IPS DF 6.9 (cell line): ENCODE measurements around the gene SRMS.
A peak's percentile ranks its signal among the peaks of the same experiment; 100 is the strongest.

Experiments
- DNase-seq: peaks from one replicate; pipeline ENCODE4 v3.0.0-alpha.2; 2013; ENCODE audit warnings: low read depth, low spot score
- H3K27ac ChIP-seq: one replicate; pipeline ENCODE4 v1.5.1; 2013; ENCODE audit warnings: low read length, control low read depth
- H3K27me3 ChIP-seq: 2 replicates; pipeline ENCODE4 v1.6.1; 2013; ENCODE audit warnings: mild to moderate bottlenecking, low read length; ENCODE audit not compliant: control insufficient read depth, insufficient read depth
- H3K36me3 ChIP-seq: 2 replicates; pipeline ENCODE4 v1.6.1; 2013; ENCODE audit warnings: low read length; ENCODE audit not compliant: control insufficient read depth, insufficient read depth
- H3K4me1 ChIP-seq: 2 replicates; pipeline ENCODE4 v1.6.1; 2013; ENCODE audit warnings: low read length; ENCODE audit not compliant: control insufficient read depth, insufficient read depth
- H3K4me3 ChIP-seq: 2 replicates; pipeline ENCODE4 v1.5.1; 2013; ENCODE audit warnings: mild to moderate bottlenecking, low read length
- H3K9me3 ChIP-seq: 2 replicates; pipeline ENCODE4 v1.6.1; 2013; ENCODE audit warnings: low read length, inconsistent platforms; ENCODE audit not compliant: control insufficient read depth, insufficient read depth
- WGBS: extraction: QIAGEN DNeasy Blood & Tissue Kit; methylation state at CpG from one replicate; pipeline ENCODE4 v1.1.7; 2013; ENCODE audit warnings: mixed read lengths, missing lambda C conversion rate; ENCODE audit not compliant: insufficient read length, insufficient coverage; 5-methylcytosine and 5-hydroxymethylcytosine counted together

The SRMS gene

DNA sequence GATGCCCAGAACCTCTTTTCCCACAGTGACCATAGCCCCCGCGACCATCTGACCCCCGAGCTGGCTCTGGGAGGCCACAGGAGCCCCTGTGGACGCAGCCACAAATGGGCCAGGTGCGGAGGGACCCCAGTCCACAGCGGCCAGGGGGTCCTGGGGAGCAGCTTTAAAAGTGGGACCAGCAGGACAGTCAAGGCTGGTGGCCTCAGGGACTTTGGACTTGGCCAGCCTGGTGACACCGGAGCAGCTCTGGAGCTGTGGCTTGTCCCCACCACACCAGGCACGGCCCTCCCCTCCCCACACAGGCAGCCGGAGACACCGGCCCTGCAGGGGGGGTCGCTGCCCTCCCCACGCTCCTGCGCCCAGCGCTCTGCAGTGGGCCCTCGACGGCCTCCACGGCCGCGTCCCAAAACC is 9.9 kb upstream of the SRMS start:
- Histone ChIP-seq H3K36me3 (peaks cover 4% of the 10 kb centered on the region; the same call in 1 of the 2 replicates), H3K4me3 (no peak overlapping the region), H3K27ac (no peak overlapping the region), H3K9me3 (no peaks in the 10 kb centered on the region), H3K4me1 (peaks cover 7% of the 10 kb centered on the region), H3K27me3 (no peaks in the 10 kb centered on the region)
- WGBS = no CpG with 5 or more reads among the region's 19 CpGs
- no peak for DNase-seq

DNA sequence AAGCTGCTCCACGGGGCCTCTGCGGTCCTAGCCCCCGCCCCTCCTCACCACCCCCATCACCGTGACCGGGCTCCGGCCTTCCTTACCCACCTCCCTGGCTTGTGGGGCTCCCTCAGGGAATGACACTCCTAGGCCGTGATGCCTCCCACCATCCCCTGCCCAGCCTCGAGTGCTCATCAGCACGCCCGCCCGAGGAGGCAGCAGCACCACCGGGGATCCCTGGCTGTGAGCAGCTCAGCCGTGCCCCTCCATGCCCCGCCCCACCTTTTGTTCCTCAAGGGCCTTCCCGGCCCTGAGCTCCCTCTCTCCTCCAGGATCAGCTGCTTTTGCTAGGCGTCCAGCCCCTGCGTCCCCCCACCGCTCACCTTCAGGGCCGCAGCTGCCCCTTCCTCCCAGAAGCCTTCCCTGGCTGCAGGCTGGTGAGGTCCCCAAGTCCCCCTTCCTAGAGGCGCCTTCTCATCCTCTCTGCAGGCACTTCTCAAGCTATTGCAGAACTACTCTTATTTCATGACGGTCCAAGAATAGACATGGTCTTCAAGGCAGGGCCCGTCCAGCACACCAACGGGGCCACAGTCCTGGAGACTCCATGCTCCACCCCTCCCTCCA is 9.4 kb upstream of the SRMS start:
- peaks cover 3% of the 10 kb centered on the region; the same call in 1 of the 2 replicates for H3K36me3 ChIP-seq
- H3K9me3 ChIP-seq = no peaks in the 10 kb centered on the region
- no peaks in the 10 kb centered on the region for H3K27me3 ChIP-seq
- WGBS = no CpG with 5 or more reads among the region's 23 CpGs
- H3K27ac ChIP-seq = no peak overlapping the region
- no peak for DNase-seq
- H3K4me3 ChIP-seq = no peak overlapping the region
- peaks cover 8% of the 10 kb centered on the region for H3K4me1 ChIP-seq

DNA sequence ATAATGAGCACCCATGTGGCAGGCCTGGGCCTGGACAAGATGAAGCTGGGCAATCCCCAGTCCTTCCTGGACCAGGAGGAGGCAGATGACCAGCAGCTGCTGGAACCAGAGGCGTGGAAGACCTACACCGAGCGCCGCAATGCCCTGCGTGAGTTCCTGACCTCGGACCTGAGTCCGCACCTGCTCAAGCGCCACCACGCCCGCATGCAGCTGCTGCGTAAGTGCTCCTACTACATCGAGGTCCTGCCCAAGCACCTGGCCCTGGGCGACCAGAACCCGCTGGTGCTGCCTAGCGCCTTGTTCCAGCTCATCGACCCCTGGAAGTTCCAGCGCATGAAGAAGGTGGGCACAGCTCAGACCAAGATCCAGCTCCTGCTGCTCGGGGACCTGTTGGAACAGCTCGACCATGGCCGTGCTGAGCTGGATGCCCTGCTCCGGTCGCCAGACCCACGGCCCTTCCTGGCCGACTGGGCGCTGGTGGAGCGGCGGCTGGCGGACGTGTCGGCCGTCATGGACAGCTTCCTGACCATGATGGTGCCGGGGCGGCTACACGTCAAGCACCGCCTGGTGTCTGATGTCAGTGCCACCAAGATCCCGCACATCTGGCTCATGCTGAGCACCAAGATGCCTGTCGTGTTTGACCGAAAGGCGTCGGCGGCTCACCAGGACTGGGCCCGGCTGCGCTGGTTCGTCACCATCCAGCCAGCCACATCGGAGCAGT is 8.3 kb upstream of the SRMS start:
- peaks cover 3% of the 10 kb centered on the region; the same call in 1 of the 2 replicates for H3K36me3 ChIP-seq
- peaks cover 9% of the 10 kb centered on the region for H3K4me1 ChIP-seq
- H3K9me3 ChIP-seq = no peaks in the 10 kb centered on the region
- no peak for DNase-seq
- no peaks in the 10 kb centered on the region for H3K27me3 ChIP-seq
- no peak overlapping the region for H3K4me3 ChIP-seq
- no CpG with 5 or more reads among the region's 45 CpGs for WGBS
- no peak overlapping the region for H3K27ac ChIP-seq

DNA sequence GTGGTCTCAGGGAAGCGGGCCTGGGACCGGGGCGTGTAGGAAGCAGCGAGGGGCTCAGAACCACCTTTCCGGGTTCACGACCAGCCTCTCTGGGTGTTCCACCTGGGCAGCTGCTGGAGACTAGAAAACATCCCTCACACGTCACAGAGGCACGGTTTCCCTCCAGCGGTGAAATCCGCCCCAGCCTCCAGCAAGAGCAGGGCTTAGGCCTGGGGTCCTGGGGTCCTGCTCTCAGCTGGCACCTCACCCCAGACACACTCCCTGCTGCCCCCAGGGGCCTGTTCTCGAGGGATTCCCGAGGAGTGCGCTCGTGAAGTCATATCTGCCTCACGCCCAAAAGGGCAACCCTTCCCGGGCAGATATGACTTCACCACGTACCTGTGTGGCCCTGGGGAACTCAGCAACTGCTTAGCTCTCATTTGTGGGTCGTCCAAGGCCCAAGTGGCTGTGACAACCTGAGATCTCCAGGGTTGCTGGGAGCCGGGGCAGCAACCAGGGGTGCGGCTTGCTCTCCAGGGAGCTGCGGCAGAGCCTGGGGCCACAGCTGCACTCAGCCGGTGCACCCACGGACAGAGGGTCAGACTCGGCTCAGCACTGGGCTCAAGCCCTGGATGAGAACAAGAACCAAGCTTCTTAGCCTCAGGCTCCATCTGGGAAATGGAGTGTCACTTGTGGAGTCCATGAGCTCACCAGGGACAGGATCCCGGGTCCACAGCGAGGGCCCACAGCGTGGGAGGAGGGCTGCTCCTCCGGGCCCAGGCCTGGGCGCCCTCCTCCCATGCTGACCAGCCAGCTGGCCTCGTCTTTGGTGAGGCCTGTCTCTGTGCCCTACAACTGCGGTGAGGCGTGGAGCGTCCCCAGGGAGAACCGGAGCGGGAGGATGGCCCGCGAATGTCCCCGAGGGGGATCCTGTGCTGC is 7.1 kb upstream of the SRMS start:
- Histone ChIP-seq H3K27ac (no peak overlapping the region), H3K4me3 (peak overlapping the region; percentile 82; the same call in 1 of the 2 replicates), H3K4me1 (peaks cover 9% of the 10 kb centered on the region), H3K9me3 (no peaks in the 10 kb centered on the region), H3K36me3 (no peaks in the 10 kb centered on the region), H3K27me3 (no peaks in the 10 kb centered on the region)
- DNase-seq = no peak
- WGBS = no CpG with 5 or more reads among the region's 38 CpGs

DNA sequence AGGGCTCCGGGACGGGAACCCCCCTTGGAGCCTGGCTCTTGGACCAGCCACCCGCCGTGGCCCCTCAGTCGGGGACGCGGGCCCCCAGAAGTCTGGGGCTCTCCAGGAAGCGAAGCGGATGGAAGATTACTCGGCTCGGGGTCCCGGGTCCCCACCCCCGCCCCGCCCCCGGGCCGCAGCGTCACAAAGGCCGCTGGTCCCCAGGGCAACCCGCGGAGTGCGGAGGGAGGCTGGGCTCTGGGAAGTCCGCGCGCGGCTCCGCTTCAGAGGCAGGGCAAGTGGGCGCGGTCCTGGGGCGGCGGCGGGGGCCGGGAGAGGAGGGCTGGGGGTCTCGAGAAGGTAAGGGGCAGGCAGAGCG is 6.4 kb upstream of the SRMS start, which contains the start of gene FNDC11:
Gene FNDC11, plus strand, starts transcription at position 227 of the 358 bp plus-strand sequence. CDS start 1,505 bp downstream, outside the sequence.
- no peak within 1 kb of the TSS for H3K27ac ChIP-seq
- no CpG with 5 or more reads among the region's 34 CpGs for WGBS

DNA sequence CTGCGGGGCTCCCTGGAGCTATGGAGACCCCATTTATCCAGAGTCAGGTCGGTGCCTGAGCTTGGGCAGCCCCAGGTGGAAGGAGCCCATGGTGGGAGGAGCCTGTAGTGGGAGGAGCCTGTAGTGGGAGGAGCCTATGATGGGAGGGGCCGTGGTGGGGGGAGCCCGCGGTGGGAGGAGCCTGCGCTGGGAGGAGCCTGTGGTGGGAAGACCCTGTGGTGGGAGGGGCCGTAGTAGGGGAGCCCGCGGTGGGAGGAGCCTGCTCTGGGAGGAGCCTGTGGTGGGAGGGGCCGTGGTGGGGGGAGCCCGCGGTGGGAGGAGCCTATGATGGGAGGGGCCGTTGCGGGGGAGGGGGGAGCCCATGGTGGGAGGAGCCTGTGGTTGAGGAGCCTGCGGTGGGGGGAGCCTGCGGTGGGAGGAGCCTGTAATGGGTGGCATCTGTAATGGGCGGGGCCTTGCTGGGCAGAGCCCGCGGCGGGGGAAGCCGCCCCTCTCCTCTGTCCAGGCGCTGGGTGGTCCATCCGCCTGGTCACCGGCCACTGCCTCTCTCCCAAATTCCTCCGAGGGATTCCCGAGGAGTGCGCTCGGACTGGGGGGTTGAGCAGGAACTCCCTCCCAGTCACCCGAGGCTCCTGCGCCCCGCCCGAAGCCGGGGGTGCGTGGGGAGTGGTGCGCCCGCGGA is 5.8 kb upstream of the SRMS start:
- no CpG with 5 or more reads among the region's 37 CpGs for WGBS
- H3K4me1 ChIP-seq = peaks cover 12% of the 10 kb centered on the region
- DNase-seq = peak; percentile 73
- peak overlapping the region; percentile 82 for H3K4me3 ChIP-seq
- H3K9me3 ChIP-seq = no peaks in the 10 kb centered on the region
- no peaks in the 10 kb centered on the region for H3K36me3 ChIP-seq
- no peak overlapping the region for H3K27ac ChIP-seq
- H3K27me3 ChIP-seq = no peaks in the 10 kb centered on the region

More for the DNA sequence above, 6.4 kb upstream of the SRMS start, which contains the start of gene FNDC11:
- Histone ChIP-seq H3K27me3 (no peaks in the 10 kb centered on the region), H3K4me1 (peaks cover 9% of the 10 kb centered on the region), H3K36me3 (no peaks in the 10 kb centered on the region), H3K4me3 (peak within 1 kb of the TSS; percentile 82), H3K9me3 (no peaks in the 10 kb centered on the region)
- no peak for DNase-seq

GRCh38 chr20:63552481-63553249 is 5.1 kb upstream of the SRMS start:
- H3K9me3 ChIP-seq = no peaks in the 10 kb centered on the region
- H3K27me3 ChIP-seq = no peaks in the 10 kb centered on the region
- H3K4me1 ChIP-seq = peaks cover 14% of the 10 kb centered on the region
- no peaks in the 10 kb centered on the region for H3K36me3 ChIP-seq
- no peak for DNase-seq
- WGBS = no CpG with 5 or more reads among the region's 15 CpGs
- H3K4me3 ChIP-seq = 0 out of 2 replicates have a peak overlapping the region, but pooled peaks have one; percentile 7
- no peak overlapping the region for H3K27ac ChIP-seq

DNA sequence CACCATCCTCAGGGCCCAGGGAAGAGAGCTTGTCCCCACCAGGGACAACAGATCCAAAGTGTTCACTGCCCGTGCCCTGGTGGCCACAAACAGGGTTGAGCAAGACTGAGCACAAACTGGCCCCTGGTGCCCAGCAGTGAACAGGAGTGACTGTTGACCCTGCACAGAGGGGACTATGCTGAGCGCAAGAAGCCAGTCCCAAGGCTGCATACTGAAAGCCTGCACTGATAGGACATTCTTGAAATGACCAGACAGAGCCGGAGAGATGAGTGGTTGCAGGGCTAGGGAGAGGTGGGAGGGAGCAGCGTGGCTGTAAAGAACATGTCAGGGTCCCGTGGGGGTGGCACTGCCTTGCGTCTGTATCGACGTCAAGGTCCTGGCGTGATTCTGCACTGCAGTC is 3.5 kb upstream of the SRMS start:
- Histone ChIP-seq H3K27me3 (no peaks in the 10 kb centered on the region), H3K36me3 (no peaks in the 10 kb centered on the region; the same call in 1 of the 2 replicates), H3K9me3 (no peaks in the 10 kb centered on the region), H3K27ac (no peak overlapping the region), H3K4me3 (no peak overlapping the region), H3K4me1 (peaks cover 14% of the 10 kb centered on the region)
- DNase-seq = no peak
- WGBS = no CpG with 5 or more reads among the region's 9 CpGs

DNA sequence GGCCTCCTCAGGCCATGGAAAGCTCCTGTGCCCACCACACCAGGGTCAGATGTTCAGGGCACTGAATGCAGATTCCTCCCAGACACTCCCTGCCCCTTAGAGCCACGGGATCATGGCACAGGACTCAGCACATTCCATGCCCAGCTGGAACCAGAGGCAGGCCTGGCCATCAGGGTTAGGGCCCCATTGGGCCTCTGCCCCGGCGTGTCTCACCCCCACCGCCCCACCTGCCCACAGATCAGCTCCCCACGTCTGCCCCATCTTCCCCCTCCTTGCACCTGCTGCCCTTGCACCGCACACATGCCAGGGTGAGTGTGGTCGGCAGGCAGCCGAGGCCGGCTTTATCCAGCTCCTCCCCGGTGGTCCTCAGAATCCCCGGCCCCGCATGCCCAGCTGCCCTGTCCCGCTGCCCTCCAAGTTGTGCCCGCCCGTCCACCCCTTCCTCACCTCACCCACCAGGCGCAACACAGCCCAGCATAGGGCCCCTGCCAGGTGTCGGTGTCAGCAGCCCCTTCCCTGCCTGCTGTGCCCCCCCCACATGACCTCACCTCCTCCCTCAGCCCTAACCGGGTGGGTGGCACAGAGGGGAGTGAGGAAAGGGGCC is 2.2 kb upstream of the SRMS start:
- no peak overlapping the region for H3K27ac ChIP-seq
- no peaks in the 10 kb centered on the region for H3K9me3 ChIP-seq
- H3K36me3 ChIP-seq = no peaks in the 10 kb centered on the region; the same call in 1 of the 2 replicates
- WGBS = no CpG with 5 or more reads among the region's 18 CpGs
- H3K27me3 ChIP-seq = no peaks in the 10 kb centered on the region
- no peak for DNase-seq
- no peak overlapping the region for H3K4me3 ChIP-seq
- H3K4me1 ChIP-seq = peaks cover 14% of the 10 kb centered on the region
